Stimulated activated CD4-positive, alpha-beta T cell treated with anti-CD3 and anti-CD28 coated beads, TNF-alpha, amount 100 ng/mL, for 48 hours (primary cell): ENCODE data around the gene TIPRL.

ENCODE experiments used
- DNase-seq, 3 donors: peaks; one replicate each; pipeline ENCODE4 v3.0.0-alpha.2; 2020; ENCODE audit warnings: low read depth in 3 of 3

Gene TIPRL

DNA sequence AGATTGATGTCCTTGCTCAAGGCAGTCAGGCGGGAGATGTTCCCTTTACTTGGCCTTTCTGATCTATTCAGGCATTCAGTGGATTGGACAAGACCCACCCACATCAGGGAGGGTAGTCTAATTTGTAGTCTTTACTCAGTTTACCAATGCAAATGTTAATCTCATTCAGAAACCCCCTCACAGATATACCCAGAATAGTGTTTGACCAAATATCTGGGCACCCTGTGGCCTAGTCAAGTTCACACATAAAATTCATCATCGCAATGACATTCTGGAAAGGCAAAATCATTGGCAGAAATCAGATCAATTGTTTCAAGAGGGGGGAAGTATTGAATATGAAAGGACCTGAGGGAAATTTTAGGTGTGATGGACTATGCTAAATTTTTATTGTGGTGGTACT lies 34.6 kb downstream of the TIPRL start:
- no peak for DNase-seq

DNA sequence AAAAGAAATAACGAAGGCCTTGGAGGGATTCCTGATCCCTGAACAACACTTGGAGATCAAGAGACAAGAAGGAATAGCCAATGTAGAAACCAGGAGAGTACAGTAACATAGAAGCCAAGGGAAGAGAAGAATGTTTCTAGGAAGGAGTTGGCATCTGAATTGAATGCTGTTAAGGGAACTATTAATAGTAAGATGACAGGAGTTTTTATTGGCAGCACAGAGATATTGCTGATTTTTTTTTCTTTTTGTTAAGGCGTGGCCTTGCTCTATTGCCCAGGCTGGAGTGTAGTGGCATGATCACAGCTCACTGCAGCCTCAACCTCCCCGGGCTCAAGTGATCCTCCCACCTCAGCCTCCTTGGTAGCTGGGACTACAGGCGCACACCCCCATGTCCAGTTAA lies 37.4 kb downstream of the TIPRL start:
- DNase-seq: no peak

DNA sequence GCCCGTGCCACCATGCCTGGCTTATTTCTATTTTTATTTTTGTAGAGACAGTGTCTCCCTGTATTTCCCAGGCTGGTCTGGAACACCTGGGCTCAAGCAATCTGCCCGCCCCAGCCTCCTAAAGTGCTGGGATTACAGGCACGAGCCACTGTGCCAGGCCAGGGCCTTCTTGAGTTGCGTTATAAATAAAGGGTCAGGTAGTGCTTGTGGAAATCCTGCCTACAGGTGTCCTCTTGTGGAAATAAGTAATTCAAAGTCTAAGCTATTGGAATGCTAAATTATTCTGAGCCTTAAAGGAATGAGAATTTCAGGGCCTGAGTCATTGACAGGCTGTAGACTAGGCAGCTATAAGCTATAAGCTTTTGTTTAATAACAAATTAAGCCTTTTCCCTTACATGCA lies 38.9 kb downstream of the TIPRL start:
- no peak for DNase-seq

DNA sequence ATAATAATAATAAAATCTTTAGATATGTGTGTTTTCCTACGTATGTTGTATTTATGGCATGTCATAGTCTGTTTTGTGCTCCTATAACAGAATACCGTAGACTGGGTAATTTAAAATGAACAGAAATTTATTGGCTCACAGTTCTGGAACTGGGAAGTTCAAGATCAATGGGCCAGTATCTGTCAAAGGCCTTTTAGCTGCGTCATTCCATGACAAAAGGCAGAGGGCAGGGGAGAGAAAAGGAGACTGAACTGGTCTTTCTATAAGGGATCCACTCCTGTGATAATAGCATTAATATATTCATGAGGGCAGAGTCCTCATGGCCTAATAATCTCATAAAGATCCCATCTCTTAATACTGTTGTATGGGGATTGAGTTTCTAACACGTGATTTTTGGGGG lies 39.9 kb downstream of the TIPRL start:
- no peak for DNase-seq

DNA sequence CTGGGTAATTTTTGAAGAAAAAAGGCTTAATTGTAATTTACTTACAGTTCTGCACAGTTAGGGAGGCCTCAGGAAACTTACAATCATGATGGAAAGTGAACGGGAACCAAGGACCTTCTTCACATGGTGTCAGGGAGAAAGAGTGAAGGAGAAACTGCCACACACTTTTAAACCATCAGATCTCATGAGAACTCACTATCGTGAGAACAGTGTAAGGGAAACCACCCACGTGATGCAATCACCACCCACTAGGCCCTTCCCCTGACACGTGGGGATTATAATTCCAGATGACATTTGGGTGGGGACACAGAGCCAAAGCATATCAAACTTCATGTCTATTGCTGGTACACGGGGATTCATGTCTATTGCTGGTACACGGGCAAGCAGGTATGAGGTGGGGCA lies 41.7 kb downstream of the TIPRL start:
- no peak for DNase-seq

DNA sequence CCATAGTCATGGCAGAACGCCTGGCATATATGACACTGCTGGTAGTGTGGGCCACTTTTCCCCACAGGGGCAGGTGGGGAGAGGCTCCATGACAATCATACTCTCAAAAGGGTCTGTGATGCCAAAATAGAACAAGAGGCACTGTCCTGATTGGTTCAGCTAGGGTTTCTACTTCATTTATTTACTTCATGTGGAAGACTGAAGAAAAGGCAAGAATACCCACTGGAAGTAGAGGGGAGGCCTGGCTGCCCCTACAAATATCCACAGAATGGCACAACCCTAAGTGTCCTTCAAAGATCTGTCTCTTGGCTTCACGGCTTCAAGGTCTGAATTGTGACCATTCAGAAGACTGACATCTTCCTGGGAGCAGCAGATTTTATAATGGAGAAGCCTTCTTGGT lies 42.5 kb downstream of the TIPRL start:
- no peak for DNase-seq

DNA sequence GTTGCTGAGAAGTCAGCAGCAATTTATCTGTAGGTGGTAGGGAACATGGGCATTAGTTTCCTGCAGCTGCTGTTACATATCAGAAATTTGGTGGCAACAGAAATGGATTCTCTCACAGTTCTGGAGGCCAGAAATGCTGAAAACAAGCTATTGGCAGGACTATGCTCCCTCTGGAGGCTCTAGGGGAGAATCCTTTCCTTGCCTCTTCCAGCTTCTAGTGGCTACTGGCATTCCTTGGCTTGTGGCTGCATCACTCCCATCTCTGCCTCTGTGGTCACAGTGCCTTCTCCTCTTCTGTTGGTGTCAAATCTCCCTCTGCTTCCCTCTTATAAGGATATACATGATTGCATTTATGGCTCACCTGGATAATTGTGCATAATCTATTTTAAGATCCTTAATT lies 44.5 kb downstream of the TIPRL start:
- no peak for DNase-seq

DNA sequence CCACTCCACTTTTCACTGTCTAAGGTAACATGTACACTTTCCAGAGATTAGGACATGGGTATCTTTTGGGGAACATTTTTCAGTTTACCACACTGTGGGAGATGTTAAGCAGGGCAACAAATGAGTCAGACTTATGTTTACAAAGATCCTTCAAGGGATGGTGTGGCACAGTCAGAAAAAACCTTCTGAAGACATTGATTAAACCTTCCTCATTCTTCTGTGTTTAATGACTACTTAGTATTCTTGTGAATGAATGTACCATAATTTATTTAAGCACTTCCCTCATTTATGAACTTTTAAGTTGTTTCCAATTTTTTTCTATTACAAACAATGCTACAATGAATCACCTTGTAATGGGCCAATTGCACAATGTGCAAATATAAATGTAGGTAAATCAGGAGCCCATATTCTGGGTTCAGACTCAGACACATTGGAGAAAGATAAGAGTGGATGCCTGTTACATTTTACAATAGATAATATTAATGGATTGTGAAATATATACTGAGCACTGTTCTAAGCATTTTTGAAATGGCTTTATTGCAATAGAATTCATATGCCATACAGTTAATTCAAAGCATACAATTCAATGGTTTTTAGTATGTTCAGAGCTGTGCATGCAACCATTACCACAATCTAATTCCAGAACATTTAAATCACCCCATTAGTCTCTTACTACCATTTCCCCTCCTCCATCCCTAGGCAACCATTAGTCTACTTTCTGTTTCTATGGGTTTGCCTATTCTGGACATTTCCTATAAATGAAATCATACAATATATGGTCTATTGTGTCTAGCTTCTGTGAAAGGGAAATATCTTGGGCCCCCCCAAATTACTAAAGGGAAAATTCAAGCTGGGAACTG lies 45.1 kb downstream of the TIPRL start:
- no peak for DNase-seq

DNA sequence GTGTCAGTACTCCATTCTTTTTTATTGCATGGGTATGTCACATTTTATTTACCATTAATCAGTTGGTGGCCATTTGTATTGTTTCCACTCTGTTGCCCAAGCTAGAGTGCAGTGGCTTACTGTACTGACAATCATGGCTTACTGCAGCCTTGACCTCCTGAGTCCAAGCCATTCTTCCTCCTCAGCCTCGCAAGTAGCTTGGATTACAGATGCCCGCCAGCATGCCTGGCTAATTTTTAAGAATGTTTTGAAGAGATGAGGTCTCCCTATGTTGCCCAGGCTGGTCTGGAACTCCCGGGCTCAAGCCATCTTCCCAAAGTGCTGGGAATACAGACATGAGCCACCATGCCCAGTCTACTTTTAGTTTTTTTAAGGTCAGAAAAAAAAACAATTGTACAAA lies 46.2 kb downstream of the TIPRL start:
- no peak for DNase-seq

DNA sequence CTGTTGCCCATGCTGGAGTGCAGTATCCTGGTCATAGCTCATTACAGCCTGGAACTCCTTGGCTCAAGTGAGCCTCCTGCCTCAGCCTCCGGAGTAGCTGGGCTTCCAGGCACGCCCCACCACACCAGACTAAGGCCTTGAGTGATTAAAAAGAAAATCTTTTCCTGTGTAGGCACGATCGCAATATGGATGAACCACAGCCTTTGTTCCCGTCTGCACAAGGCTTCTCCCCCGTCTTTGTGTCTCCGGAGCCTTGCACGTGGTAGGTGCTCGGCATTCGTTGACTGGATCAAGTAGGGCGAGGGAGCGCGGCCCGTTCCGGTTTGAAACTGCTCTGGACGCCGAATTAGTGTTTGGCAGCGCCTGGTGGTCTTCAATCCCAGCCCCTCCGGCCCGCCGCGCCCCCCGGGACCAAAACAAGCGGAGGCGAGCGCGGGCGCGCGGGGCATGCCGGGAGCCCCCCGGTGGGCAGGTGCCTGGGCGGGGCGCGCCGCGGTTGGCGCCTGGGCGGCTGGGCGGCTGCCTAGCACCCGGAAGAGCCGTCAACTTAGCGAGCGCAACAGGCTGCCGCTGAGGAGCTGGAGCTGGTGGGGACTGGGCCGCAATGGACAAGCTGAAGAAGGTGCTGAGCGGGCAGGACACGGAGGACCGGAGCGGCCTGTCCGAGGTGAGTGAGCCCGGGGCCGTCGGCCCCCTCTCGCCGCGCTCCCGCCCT lies 46.9 kb downstream of the TIPRL start, which contains the start of gene SFT2D2:
Gene SFT2D2, plus strand, starts transcription at position 529 of the 715 bp plus-strand sequence. Its CDS starts 76 bp downstream, at position 605.
- peak; percentile 52 to 70 (median 68) for DNase-seq

DNA sequence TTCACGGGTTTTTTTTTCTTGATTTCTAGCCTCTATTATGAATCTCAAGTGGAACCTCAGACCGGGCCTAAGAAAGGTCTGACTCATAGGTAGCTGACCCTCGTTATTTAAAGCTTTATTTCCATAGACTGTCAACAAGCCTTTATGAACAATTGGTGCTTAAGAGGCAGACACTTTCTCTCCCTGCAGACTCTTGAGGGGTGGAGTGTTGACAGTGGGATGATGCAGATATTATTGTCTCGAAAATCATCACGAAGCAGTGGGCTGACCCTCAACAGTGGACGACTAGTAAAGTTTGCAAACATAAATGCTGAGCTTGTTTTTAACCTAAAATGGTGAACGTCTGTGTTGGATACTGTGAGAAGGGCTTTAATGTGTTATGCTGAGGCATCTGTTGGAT lies 48.9 kb downstream of the TIPRL start:
- DNase-seq: no peak

DNA sequence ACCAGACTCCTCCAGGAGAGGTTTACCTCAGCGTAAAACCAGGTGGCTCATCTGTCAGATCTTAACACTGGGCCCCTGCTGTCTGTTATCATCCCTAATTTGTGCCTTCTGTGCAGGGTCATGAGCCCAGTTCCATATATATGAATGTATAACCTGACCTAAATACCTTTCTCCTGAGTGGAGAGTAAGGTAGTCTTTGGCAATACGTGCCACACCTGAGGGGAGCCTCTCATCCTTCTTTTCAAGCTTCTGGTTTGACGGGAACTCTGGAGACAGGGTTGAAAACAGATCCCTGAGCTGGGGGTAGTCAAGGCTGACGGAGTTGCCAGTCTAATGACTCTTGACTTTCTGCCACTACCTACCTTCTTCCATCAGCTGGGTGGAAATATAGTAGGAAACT lies 51.1 kb downstream of the TIPRL start:
- DNase-seq: no peak

DNA sequence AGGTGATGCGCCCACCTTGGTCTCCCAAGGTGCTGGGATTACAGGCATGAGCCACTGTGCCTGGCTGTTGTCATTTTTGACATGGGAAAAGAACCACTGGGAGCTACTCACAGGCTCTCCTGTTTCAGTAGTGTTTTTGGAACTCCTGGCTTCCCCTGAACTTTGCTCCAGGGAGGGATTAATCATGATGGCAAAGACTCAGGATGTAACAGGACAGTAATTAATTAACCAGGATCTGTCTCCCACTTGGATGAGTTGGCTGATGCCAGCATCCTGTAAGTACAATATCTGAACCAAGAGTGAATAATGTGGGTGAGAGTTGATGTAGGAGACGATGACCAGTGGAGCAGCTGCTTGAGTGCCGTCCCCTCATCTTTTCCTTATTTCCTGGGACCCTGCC lies 51.9 kb downstream of the TIPRL start:
- no peak for DNase-seq

DNA sequence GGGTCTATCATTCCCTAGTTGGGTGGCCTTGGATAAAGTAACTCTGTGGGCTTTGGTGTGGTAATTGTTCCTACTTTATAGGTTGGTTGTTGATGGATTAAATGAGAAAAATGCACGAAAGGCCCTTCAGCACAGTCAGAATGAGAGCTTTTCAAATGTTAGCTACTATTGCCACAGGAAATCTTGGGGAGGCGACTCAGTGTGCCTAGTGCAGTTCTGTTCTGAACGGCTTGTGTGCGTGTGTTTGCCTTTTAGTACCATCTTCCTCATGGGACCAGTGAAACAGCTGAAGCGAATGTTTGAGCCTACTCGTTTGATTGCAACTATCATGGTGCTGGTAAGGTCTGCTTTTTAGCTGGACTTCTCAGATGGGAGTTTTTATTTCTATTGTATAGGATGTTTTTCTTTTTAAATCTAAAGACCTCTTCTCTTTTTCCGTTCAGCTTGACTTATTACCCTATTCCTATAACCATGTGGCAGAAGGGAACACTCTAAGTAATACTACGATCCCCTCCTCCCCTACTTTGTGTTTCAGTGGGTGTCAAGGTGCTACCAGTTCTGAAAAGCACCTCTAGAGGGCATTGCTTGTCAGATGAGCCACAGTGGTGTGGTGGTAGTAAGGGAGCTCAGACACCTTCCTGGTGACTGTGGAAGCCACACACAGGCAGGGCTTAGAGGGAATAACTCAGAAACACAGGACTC lies 56.2 kb downstream of the TIPRL start:
- peak in 2 of 3 donors; percentile 25 to 33 for DNase-seq

DNA sequence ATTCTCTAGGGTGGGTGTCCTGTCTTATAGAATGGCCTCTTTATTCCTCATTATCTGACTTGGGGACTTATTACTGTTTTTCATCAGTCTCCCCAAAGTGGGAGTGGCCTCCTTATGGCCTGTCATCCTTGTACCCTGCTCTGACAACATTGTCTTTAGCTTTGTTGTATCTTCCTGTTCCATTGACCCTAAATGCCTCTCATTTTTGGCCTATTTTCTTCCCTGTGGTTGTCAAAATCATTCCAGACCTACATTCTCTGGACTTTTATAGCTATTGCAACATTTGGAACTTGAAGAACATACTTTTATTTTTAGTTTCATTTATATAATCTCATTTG lies 56.8 kb downstream of the TIPRL start:
- no peak for DNase-seq

DNA sequence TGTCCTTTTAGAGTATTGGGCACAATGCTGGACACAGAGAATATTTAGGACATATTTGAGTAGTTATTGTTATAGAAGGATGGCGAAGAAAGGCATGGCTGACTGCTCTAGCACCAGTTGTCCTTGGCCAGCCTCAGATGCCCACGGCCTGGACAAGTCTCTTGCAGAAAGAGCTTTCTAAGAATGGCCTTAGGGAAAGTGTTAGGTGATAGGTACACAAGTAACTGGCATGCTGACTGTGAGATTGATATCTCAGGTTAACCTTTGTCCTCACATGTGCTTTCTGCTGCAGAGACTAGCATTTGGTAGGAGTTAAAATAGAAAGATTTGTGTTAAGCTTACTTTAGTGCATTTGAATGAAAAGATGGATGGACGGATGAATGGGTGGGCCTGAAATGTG lies 57.2 kb downstream of the TIPRL start:
- DNase-seq: no peak

DNA sequence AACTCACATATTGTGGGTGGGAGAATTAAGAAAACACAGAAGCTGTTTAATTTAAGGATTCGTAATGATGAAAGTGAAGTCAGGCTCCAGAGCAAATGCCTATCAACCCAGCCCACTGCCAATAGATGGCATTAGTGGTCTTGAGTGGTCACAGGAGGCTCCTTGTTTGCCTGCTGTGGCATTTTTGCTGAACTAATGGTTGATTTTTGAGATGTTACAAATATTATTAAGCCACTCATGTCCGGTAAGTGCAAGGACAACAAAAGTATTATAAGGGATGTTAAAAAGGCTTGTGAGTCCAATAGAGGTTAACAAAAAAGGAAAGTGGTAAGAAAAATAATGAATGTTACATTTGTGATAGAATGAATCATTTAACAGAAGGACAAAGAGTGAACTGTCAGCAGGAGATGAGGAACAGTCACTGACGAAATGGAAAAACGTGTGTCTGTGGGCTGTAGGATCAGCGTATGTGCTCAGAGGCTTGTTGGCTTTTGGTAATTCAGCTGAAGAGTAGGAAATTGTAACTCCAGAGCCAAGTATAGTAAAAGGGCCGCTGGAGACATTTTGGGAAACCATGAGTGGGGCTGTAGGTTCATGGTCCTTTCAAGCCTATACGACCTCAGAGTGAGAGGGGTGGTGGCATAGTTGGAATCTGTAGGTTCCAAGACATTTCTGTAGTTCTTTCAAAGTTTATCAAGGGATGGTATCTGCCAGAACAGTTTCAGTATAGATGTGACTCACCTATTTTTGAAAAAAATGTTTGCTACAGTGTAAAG lies 58.3 kb downstream of the TIPRL start:
- DNase-seq: peak in 2 of 3 donors; percentile 21 to 38

DNA sequence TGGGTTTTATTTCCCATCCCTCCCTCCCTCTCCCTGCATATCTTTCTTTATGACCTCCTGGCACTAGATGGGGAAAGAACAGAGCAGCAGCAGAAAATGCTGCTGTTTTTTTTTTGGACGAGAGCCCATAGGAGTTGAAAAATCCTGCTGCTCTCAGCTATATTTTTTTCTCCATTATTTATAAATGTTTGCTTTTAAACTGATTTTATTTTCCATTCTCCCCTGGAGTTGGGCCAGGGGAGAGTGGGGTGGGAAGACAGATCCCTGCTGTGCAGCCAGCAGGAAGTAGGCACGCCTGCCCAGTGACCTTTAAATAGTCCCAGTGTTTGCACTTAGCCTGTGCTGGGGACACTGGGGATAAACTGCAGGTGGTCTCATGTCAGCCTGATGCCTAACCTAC lies 64.4 kb downstream of the TIPRL start:
- DNase-seq: no peak

DNA sequence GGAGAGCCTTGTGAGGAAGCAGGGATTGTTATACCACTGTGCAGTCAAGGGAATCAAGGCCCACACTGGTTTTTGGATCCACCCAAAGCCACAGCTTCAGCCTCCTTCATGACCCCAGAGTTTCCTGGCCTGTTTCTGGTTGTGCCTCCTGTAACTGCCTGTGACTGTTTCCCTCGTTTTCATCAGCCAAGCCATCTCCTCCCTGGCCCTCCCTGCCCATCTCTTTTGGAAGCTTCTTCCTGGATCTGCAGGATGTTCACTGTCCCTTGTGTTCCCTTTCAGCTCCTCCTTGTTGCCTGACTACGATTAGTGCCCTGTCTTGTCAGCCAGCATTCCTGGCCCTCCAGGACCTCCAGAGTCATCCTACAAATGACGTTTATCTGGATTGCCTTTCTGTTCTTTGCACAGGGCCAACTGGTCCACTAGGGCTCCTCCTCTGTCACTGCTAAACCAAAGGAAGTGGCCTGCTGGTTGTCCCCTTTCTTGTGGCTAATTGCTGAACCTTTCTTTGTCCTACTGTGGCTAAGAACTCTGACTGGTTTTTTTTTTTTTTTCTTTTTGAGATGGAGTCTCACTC lies 65.0 kb downstream of the TIPRL start:
- DNase-seq: no peak

DNA sequence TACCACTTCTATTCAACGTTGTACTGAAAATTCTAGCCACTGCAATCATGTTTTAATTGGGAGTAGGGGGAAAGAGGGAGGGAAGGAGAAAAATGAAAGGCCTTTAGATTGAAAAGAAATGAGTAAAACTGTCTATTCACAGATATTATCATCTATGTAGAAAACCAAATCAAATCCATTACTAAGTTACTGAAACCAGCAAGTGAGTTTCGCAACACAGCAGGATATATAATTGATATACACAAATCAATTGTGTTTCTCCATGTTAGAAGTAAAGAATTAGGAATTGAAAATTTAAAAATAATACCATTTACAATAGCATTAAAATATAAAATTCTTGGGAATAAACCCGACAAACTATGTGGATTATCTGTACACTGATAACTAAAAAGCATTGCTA lies 66.3 kb downstream of the TIPRL start:
- no peak for DNase-seq

DNA sequence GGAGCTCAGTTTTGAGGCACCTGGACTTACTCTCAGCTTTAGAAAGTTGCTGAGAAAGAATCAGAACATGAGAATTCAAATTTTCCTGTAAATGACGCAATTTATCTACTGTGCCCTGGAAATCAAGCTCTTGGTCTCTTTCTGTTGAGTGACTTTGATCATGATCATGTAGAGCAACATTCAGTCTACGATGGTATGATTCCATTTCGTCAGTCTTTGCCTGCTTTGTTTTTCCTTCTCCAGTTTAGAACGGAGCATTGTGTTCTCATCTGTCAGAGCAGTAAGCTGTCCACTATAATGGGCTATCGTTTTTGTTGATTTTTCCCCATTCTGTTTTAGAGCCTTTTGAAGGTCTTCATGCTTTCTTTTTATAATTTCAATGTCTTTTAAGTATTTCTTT lies 67.7 kb downstream of the TIPRL start:
- DNase-seq: no peak
